ENCODE results near the gene KLF4.
A peak's percentile ranks its signal among the peaks of the same experiment; 100 is the strongest.

The KLF4 gene

GRCh38 chr9:107487521-107488374, 1.8 kb downstream of the KLF4 start:
- no peak for FAIRE-seq

- no peak for FAIRE-seq
These were observed 2.7 kb downstream of the KLF4 start for GRCh38 chr9:107486674-107487520.

GRCh38 chr9:107485458-107486043, 4.0 kb downstream of the KLF4 start:
- FAIRE-seq = no peak

DNA sequence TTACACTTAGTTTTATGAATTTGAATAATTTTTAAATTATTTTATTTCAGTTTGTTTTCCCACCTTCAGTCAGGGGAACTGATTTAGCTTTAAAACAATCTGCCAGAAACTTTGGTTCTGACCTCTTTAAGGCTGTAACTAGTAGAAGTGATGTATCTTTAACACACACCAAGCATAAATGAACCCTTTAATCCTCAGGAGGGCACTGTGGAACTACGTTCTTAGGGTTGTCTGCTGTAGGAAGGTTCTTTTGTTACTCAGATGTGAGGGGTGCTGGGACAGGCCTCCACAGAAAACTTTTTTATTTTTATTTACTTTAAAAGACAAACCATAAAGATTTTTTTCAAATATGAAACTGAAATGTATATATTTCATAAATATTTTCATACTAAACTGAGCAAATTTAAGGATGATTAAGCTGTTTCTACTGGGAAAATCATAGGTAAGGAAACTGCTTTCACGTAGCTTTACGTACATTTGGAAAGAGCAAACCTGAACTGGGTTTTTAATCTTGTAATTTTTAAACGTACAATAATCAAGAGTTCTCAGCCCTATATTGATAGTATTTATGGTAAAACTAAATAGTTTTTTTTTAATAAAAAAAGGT, 5.3 kb downstream of the KLF4 start:
- FAIRE-seq = peak; percentile 98

DNA sequence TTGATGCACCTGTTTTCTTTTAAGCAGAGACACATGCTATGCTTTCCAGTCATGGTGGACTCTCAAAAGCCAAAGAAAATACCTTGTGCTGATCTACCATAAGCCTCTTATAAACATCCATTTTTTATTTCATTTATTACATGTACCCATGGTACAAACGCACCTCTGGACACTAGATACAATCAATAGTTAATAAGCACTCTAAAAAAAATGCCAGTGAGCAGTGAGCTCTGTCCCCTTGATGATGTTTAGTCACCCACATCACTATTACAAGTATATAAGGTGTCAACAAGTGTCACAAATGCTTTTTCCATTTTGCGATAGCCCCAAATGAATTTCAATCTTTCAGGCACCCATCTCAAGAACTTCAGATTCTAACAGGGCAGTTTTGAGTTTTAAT, 5.9 kb downstream of the KLF4 start:
- no peak for FAIRE-seq

DNA sequence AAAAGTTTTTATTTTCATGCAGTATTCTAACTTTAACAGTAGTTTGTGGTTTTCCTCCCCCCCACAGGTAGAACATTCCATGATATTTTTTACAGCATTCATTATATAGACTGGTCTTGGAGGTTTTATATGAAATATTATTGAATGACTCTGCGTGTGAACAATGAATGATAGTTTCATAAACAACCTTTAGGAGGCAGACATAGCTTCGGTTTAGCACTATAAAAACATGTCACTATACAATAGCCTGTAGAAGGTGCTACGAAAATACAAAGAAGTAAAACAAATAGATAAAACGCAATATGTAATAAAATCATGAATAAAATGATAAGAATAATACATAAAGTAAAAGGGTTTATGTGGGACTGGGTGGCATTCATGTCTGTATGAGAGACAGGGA, 8.5 kb downstream of the KLF4 start:
- FAIRE-seq = no peak

DNA sequence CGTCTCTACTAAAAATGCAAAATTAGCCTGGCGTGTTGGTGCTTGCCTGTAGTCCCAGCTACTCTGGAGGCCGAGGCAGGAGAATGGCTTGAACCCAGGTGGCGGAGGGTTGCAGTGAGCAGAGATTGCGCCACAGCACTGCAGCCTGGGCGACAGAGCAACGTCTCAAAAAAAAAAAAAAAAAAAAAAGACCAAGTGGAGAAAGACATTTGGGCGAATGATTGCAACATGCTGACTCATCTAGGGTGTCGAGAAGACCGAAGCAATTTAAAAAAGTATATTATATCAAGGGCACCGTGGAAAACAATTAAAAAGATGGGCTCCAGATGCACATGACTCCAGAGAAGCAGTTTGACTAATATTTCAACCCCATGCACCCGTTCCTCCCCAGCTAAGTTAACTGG, 9.2 kb downstream of the KLF4 start:
- FAIRE-seq = no peak

DNA sequence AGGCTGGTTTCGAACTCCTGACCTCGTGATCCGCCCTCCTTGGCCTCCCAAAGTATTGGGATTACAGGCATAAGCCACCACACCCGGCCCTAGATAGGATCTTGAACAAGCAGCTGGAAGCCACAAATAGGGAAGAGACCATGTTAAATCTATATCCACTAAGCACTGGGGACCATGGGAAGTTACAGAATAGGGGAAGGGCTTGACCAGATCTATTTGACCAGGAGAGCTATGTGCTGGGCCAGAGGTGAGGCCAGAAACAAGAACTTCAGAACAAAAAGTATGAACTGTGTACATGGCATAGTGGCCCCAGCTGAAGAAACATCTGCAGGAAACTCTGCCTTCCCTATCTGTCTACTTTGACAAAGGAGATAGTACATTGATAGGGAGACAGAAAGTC, 10.8 kb downstream of the KLF4 start:
- FAIRE-seq = no peak

GRCh38 chr9:107474124-107474523, 15.4 kb downstream of the KLF4 start:
- no peak for FAIRE-seq

DNA sequence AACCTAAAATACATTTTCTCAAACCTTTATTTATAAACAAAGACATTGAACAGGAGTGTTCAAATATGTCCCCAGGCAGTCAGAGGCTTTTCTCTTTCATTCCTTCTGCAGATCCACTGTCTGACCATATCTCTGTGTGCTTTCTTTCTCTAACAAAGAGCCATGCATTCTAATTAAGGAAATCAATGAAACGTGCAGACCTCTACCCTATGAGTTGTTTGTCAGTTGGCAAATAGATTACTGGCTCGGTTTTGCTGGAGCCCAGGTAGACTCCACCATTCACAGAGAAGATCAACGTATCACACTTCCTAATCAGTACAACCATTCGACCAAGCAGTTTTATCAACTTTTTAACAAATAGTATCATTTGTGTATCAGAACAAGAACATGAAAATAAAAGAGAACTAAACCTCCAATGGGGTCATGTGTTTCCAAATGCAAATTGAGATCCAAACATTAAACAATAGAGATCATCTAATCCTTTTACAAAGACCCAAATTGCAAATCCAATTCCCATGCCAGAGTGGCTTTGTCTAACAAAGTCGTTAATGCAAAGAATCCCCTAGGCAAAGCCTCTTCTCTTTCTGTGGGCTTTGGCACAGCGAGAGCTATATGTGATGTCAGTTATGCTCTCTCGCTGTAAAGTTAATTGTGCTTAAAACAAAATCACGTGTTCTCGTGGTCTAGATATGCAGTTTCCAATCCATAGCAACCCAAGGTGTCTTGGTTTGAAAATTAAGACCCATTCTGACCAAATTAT, 16.8 kb downstream of the KLF4 start:
- no peak for FAIRE-seq

DNA sequence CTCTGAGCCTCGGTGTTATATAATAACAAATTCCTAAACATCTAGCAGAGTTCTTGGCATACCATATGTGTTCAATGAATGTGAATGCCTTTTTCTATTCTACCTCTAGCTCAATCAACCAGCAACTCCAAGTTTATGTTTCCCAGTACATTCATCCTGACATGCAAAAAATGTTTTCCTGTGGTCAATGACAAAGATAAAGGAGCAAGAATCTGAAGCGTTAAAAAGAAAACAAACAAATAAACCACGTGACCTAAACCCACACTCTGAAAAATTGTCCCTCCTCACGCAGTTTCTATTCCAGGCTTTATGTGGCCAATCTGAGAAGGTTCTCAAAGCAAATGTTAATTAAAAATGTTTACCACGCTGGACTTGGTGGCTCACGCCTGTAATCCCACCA, 18.0 kb downstream of the KLF4 start:
- FAIRE-seq = no peak

DNA sequence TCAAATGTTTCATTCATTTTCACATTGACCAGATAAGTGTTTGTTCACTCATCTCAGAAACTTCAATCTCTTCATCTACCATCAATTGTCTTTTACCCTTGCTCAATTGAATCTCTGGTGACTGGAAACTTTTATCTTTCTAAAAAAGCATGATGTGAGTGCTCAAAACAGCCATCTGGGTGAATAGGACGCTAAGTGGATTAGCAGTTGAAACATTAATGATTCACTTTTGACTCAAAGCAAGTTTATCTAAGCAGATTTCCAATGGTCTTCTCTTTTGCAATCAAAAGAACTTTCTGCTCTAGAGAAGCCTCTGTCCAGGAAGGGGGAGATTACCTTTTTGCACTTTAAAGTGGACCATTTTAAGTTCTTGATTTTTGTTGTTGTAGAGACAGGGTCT, 22.2 kb downstream of the KLF4 start:
- no peak for FAIRE-seq

GRCh38 chr9:107466826-107467225, 22.7 kb downstream of the KLF4 start:
- FAIRE-seq = no peak

GRCh38 chr9:107465467-107466451, 23.8 kb downstream of the KLF4 start:
- FAIRE-seq = no peak

GRCh38 chr9:107464516-107464915, 25.1 kb downstream of the KLF4 start:
- FAIRE-seq = no peak

- FAIRE-seq = no peak
These were observed 26.9 kb downstream of the KLF4 start for GRCh38 chr9:107462691-107463090.

- no peak for FAIRE-seq
These were observed 29.2 kb downstream of the KLF4 start for GRCh38 chr9:107460153-107461023.

DNA sequence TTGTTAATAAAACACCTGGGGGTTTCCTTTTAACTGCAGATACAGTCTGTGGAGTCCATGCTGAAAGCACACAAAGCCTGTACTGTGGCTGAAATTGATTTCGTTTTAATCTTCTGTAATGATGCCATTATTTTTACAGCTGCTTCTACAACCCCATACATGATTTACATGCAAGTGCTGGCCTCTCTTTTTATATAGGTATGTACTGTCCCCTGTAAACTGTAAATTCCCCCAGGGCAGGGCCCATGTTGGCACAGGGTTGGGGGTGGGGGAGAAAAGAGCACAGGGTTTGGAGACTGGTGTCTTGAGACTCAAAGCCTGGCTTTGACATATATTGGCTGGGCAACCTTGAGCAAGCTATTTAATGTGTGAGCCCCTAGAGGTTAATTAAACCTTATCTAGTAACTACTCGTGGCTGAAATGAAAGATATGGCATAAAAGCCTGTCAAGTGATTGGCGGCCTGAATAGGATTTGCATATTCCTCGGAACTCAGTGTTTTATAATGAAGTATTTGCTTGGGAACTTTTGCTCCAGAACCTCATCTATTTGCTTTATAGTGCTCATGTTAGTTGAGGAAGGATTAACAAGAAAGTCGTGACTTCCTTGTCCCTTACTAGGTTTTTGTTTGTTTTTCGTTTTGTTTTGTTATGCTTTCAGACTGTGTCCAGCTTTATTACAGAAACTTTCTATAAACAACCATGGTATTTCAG, 34.0 kb downstream of the KLF4 start:
- FAIRE-seq = no peak

GRCh38 chr9:107453479-107453878, 36.1 kb downstream of the KLF4 start:
- no peak for FAIRE-seq

- FAIRE-seq = no peak
These were observed 41.7 kb downstream of the KLF4 start for GRCh38 chr9:107447834-107448233.

All from islet of Langerhans (tissue), 1 donor.